Activated T-cell treated with anti-CD3 and anti-CD28 coated beads, Interleukin-2, amount 50 U/mL, for 1 hour (primary cell): ENCODE measurements around the gene STMN3.
"Not testable (repeated sequence)": the region's sequence is repeated elsewhere in the genome, so short reads cannot be mapped to it uniquely, and the experiment has no call there.

Source experiments
- DNase-seq: peaks from one replicate; pipeline ENCODE4 v3.0.0-alpha.2; 2020

The STMN3 gene

GRCh38 chr20:63675681-63676368, 22.6 kb upstream of the STMN3 start:
- no peak for DNase-seq

GRCh38 chr20:63673951-63674350, 20.7 kb upstream of the STMN3 start:
- no peak for DNase-seq

- DNase-seq = no peak
Measured at GRCh38 chr20:63672666-63673065, 19.4 kb upstream of the STMN3 start.

GRCh38 chr20:63671695-63672094, 18.5 kb upstream of the STMN3 start:
- not testable (repeated sequence) for DNase-seq

- no peak for DNase-seq
Measured at GRCh38 chr20:63668351-63668750, 15.1 kb upstream of the STMN3 start.

GRCh38 chr20:63667858-63668257, 14.6 kb upstream of the STMN3 start:
- DNase-seq = no peak

GRCh38 chr20:63665708-63666107, 12.5 kb upstream of the STMN3 start:
- no peak for DNase-seq

- DNase-seq = no peak
Measured at GRCh38 chr20:63664861-63665594, 11.8 kb upstream of the STMN3 start.

GRCh38 chr20:63664143-63664851, 11.1 kb upstream of the STMN3 start:
- no peak for DNase-seq

- no peak for DNase-seq
Measured at GRCh38 chr20:63663332-63664066, 10.3 kb upstream of the STMN3 start.

- DNase-seq = no peak
Measured at GRCh38 chr20:63662813-63663189, 9.6 kb upstream of the STMN3 start.

GRCh38 chr20:63661959-63662812, 9.0 kb upstream of the STMN3 start:
- DNase-seq = no peak

GRCh38 chr20:63661108-63661507, 7.9 kb upstream of the STMN3 start:
- DNase-seq = no peak

GRCh38 chr20:63660622-63661021, 7.4 kb upstream of the STMN3 start:
- no peak for DNase-seq

- not testable (repeated sequence) for DNase-seq
Measured at GRCh38 chr20:63660174-63660573, 7.0 kb upstream of the STMN3 start.

- no peak for DNase-seq
Measured at GRCh38 chr20:63659370-63659769, 6.1 kb upstream of the STMN3 start.

GRCh38 chr20:63658749-63659187, 5.5 kb upstream of the STMN3 start:
- DNase-seq = no peak

GRCh38 chr20:63657937-63658748, 4.9 kb upstream of the STMN3 start, which contains the start of gene RTEL1:
TSS of gene RTEL1 (plus strand) at chr20:63658312. CDS start at chr20:63659403, 1,091 bp downstream.
- DNase-seq = peak; percentile 94

- DNase-seq = no peak
Measured at GRCh38 chr20:63657260-63657936, 4.2 kb upstream of the STMN3 start.

- no peak for DNase-seq
Measured at GRCh38 chr20:63656451-63656850, 3.2 kb upstream of the STMN3 start.

- DNase-seq = no peak
Measured at GRCh38 chr20:63655249-63655648, 2.0 kb upstream of the STMN3 start.
